GM21786 (cell line): ENCODE results near the gene PRM2.

Experiments used
- ATAC-seq: cut with Tn5 transposase; IDR thresholded peaks from one replicate; pipeline ENCODE4 v1.9.1; 2021; ENCODE audit not compliant: unreplicated experiment

PRM2 gene

DNA sequence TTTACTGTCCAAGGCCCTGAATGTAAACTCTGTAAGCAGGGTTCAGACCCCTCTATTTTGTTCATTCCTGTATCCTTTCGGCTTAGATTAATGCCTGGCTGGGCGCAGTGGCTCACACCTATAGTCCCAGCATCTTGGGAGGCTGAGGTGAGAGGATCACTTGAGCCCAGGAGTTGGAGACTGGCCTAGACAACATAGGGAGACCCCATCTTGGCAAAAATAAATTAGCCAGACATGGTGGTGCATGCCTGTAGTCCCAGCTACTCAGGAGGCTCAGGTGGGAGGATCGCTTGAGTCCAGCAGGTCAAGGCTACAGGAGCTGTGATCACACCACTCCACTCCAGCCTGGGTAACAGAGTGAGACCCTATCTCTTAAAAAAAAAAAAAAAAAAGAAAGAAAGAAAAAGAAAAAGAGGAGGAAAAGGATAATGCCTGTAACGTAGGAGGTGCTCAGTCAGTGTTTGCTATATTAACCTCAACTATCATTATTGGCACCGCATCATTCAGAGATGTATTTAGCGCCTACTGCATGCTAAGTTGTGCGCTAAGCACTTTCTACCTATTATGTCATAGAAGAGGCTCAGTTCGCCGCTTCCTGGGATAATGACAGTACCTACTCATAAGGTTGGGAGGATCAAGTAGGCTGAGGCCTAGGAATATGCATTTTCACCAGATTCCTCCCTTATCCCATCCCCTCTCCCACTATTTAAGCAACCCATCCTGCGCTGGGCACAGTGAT, 25.3 kb downstream of the PRM2 start:
- ATAC-seq: no peak

DNA sequence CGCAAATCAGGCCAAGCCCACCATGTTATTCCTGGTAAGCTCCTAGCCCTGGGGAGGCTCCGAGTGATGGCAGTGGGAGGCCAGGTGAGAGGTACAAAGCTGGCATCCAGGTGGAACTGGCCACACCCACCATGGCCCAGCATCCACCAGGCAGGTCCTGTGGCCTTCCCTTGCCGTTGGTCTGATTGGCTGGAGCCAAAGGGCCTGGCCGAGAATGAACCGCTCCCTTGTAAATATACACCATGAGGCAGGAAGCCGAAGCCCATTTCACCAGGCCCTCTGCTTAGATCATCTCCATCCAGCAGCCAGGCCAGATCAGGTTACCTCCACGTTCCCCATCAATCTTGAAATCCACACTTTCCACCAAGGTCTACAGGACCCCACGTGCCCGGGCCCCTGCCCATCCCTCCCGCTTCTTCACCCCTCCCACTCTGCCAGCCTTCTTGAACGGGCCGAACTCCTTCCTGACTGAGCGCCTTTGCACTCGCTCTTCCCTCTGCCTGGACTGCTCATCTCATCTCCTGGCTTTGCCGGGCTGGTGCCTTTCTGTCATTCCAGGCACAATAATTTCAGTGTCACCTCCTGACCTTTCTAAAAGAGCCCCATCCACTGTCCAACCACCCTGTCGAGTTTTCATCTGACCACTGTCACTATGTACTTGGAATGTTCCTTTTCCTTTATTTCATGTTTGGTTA, 26.0 kb downstream of the PRM2 start:
- ATAC-seq: no peak

DNA sequence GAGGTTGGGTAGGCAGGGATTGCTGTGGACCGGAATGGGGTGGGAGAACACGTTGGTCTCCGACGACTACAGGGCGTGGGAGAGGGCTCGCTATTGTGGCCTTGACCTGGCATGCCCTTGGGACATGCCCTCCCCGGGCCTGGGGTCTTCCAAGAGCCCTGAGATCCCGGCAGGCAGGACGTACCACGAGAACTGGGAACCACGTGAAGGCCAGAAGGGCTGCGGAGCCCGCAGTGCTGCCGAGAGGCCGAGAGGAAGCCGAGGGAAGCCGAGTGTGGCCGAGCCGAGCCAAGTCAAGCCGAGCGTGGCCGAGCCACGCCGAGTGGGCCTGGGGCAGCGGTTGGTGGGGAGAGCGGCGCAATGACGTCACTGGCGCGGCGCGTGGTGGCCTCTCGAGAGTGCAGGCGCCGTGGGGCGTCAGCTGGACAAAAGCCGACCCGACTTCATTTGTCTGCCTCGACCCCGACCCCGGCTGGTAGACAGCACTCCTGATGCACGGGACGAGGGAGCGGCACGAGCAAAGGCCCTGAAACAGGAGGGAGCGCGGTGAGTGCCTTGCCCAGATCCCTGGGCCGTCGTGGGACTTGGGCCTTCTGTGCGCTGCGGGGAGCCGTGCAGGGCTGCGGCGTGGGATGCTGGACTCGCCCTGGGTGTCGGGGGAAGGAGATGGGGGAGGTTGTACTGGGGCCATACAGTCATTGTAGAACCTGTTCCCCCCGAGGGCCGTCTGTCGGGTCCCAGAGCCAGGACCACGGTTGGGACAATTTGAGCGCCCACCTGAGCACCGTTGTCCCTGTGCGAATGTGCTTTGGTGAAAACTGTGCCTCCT, 26.8 kb downstream of the PRM2 start:
- ATAC-seq: no peak

DNA sequence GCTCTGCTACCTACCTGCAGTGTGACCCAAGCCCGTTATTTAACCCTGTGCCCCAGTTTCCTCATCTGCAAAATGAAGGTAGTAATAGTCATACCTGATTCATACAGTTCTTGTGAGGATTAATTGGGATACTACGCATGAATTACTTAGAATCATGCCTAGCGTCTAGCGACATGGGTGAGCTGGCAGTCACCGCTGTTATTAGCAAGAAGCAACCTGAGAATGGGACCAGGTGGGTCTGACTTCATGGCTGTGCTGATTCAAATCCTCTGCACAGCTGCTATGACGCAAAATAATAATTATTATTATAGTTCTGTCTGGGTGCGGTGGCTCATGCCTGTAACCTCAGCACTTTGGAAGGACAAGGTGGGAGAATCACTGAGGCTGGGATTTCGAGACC, 28.1 kb downstream of the PRM2 start:
- no peak for ATAC-seq

DNA sequence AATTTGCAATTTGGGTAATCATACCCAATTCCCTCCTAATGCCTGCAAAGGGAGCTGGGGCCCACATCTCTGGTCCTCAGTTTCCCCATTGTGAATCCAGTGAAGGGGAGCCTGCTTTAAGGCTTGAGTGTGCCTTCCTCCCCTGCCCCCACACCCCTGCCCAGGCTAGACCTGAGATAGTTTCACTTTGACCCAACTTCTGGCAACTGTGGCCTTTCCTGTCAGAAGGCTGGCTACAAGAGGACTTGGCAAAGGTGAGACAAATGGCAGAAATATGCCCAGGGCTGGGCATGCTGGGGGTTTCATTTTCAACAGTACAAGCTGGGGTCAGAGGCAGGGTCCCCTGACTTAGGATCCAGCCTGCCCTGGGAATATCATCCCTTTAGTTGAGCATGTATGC, 30.3 kb downstream of the PRM2 start:
- ATAC-seq: no peak

DNA sequence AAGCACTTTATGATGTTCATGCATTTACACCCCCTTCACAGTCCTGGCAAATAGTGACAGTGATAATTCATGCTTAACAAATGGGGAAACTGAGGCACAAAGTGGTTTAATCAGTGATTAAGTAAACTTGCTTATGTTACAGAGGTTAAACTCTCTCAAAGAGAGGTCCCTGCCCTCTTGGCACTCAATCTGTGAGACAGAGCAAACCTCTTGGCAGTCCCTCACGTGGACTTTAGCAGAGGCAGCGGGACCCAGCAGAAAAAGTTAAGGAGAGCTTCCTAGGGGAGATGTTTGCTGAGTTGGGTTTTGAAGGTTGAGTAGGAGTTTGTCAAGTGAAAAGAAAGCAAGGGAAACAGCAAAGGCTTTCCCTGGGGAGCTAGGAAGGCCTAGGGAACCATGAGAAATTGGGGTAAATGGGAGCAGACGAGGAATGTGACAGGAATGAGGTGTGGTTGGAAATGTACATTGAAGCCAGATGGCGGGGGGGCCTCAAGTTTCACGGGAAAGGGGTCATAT, 31.0 kb downstream of the PRM2 start:
- ATAC-seq: no peak

DNA sequence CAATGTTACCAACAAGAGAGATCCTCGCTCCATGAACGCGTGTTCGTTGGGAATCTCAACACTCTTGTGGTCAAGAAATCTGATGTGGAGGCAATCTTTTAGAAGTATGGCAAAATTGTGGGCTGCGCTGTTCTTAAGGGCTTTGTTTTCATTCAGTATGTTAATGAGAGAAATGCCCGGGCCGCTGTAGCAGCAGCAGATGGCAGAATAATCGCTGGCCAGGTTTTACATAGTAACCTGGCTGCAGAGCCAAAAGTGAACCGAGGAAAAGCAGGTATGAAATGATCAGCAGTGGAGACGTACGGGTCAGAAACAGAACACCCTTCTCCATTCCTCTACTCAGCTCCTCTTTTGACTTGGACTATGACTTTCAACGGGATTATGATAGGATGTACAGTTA, 33.6 kb downstream of the PRM2 start:
- no peak for ATAC-seq

DNA sequence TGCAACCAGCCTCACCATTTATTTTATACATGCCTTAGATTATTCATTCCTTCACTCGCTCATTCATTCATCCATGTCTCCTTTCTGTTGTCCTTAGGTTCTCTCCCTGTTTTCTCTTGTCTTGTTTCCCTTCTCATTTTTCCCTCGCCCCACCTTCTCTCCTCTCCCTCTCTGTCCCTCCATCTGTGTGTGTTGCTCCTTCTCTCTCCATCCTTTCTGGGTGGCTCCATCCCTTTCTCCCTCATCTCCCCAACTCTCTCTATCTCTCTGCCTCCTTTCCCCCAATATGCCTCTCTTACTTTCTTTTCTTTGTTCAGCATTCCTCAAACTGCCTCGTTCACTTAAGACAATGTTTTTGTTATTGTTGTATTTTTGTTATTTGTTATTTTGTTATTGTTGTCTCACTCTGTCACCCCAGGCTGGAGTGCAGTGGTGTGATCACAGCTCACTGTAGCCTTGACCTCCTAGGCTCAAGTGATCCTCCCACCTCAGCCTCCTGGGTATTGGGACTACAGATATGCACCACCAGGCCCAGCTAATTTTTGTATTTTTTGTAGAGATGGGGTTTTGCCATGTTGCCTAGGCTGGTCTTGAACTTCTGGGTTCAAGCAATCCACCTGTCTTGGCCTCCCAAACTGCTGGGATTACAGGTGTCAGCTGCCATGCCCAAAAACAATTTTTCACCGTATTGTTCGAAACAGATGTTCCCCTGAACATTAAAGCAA, 34.6 kb downstream of the PRM2 start:
- ATAC-seq: no peak

DNA sequence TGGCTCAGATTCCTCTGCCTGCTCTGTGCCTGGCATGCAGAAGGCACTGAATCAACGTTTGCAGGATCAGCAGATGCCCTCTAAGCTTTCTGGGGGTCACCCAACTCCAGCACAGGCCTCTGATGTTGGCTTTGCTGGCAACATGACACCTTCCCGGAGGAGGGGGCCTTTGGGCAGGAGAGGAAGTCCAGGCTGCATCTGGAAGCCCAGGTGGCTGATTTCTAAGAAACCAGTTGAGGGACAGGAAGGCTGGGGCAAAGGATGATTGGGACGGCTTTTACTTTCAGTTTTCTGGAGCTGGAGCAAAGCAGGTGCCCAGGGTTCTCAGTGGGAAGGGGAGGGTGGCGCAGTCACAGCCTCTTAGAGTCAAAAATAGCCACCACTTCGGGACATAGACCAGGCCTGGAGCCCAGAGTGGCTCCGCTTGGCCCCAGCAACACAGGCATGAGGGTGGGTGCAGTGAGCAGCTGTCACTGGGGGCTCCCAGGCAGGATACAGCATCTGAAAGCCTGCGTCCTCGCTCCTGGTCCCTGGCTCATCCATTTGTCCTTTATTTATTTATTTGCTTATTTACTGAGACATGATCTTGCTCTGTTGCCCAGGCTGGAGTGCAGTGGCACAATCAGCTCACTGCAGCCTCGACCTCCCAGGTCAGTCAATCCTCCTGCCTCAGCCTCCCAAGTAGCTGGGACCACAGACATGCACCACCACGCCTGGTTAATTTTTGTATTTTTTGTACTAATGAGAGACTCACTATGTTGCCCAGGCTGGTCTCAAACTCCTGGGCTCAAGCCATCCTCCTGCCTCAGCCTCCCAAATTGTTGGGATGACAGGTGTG, 35.4 kb downstream of the PRM2 start:
- no peak for ATAC-seq

DNA sequence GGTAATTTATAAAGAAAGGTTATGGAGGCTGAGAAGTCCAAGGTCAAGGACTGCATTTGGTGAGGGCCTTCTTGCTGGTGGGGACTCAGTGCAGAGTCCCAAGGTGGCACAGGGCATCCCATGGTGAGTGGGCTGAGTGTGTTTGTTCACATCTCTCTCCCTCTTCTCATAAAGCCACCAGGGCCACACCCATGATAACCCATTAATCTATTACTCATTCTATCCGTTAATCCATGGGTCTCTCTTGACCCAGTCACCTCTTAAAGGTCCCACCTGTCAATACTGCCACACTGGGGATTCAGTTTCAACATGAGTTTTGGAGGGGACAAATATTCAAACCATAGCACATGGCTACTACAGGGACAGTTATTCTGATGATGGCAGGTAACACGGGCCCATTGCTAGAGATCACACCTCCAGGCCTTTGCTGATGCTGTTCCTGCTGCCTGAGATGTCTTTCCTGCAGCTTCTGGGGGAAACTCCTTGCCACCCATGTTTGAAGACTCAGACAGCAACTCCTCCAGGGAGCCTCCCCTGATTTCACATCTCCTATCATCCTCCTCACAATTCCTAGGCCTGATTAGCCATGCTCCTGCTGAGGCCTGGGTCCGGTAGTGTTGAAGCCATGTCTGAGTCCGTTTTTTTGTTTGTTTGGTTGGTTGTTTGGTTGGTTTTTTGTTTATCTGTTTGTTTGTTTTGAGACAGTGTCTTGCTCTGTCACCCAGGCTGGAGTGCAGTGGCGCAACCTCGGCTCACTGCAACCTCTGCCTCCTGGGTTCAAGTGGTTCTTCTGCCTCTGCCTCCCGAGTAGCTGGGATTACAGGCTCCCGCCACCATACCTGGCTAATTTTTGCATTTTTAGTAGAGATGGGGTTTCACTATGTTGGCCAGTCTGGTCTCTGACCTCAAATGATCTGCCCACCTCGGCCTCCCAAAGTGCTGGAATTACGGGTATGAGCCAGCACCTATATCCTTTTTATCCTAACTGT, 36.3 kb downstream of the PRM2 start:
- no peak for ATAC-seq

DNA sequence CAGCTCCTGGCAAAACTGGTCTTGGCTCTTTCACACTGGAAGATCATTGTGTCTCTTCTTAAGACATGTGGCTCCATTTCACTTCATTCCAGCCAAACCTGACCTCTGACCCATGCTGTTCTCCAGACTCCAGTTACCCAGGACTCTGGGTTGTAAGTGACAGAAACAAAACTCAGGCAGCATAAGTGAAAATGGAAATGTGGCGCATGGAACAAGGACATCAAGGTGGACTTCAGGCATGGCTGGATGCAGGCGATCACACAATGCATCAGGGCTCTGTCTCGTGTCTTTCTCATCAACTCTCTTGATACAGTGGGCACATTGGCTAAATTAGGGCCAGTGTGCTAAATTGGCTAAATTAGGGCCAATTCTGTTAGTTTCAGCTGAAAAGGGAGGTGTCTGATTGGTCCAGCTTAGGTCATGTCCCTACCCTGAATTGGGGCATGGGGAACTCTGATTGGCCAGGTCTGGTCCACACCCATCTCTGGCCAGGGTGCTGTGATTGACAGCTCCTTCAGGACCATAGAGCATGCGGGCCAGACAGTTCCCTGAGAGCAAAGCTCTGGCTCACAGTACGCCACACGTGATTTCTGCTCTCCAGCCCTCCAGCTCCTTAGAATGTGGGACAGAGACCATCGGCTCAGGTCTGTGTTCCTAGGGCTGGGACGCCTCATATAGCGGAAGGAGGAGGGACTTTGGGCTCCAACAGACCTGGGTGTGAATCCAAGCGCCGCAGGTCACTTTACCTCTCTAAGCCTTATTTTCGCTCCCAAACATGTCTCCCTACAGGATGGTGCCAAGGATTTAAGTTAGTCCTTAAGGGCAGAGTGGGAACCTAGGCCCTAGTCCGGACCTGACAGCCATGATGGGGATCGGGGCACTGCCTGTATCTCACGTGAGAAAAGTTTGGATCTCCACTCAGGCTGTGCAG, 37.7 kb downstream of the PRM2 start:
- ATAC-seq: no peak

DNA sequence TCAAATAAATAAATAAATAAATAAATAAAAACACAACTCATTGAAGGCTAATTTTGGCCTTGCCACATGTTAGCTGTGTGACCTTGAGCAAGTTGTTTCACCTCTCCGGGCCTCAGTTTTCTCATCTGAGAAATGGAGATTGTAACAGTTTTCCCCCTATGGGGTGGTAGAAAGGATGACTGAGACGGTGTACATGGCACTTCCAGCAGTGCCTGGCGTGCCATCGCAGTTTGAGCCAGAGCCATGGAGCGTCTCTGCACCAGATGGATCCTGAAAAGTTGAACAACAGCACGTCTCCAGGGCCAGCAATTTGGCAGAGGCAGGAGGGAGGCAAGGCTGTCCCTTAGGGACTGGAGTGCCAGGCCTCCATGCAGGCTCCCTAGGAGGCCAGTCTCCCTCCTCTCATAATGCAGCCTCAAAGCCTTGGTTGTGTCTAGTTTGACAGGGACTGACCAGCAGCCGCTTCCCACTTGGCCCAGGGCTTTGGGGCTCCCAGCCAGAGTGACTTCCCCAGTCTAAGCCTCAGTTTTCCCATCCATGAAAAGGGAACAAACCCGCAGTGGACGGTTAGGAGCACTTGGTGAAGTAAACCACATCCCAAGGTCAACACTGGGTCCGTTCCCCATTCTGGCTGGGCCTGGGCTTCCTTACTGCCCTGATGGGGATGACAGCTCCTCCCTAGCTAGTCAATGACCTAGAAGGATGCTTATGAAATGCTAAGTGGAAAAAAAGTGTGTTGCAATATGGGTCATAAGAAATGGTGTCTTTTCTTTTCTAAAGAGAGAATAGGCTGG, 39.6 kb downstream of the PRM2 start:
- no peak for ATAC-seq

DNA sequence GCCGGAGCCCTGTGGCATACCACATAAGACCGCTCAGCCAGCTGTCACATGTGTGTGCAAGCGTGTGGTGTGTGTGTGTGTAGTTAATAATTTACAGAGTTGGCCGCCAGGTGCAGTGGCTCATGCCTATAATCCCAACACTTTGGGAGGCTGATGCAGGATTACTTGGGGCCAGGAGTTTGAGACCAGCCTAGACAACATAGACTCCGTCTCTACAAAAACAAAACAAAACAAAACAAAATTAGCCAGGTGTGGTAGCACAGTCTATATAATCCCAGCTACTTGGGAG, 40.6 kb downstream of the PRM2 start:
- no peak for ATAC-seq

DNA sequence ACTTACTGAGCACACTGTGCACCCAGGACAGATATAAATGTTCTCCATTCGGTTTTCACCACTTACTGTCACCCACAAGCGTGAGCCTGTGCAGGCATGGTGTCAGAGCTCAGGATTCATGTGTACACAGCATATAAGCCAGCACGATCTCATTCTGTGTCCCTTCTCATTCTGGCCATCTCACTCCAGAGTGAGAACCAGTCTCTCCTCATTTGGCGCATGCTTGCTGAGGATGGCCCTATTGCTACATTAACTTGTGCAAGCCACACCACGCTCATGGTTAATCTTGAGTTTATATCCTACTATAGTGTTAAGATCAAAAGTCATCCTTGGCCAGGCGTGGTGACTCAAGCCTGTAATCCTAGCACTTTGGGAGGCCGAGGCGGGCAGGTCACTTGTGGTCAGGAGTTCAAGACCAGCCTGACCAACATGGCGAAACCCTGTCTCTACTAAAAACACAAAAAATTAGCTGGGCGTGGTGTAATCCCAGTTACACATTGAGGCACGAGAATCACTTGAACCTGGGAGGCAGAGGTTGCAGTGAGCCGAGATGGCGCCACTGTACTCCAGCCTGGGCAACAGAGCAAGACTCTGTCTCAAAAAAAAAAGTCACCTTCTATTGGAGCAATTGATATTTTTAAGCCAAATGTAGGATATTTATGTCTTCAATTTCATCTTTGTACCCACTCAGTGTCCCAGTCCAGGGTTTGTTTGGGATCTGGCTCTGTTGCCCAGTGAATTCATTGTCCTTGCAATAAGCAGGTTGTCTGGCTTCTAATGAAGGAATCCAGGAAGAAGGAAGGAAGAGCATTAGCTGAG, 41.2 kb downstream of the PRM2 start:
- no peak for ATAC-seq

DNA sequence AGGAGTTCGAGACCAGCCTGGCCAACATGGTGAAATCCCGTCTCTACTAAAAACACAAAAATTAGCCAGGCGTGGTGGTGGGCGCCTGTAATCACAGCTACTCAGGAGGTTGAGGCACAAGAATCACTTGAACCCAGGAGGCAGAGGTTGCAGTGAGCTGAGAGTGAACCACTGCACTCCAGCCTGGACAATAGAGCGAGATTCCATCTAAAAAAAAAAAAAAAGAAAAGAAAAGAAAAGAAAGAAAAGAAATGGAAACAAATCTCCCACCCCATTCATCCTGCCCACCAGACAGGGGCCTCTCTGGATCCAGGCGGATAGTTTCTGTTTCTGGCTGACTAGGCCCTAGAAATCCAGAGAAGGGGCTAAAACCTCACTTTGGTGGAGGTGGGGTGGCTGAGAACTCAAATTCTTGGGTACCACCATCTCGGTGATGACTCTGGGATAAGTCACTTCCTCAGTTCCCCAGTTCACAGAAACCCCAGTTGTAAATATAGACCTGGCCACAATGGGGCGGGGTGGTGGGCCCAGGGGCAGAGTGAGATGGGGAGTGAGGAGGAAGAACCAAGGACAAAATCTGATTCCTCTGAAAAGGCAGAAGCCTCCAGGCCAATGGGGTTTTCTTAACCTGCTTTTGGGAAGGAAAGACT, 42.4 kb downstream of the PRM2 start:
- ATAC-seq: no peak
